Neural cell (in vitro differentiated cells): ENCODE data around the gene HS6ST3.

Experiments used
- CTCF ChIP-seq: fragments of 450-650 bp; IDR thresholded peaks from 2 replicates; pipeline ENCODE4 v1.5.1; 2014; ENCODE audit warnings: antibody characterized with exemption, mild to moderate bottlenecking, moderate library complexity; ENCODE audit not compliant: poor library complexity, severe bottlenecking
- RAD21 ChIP-seq: fragments of 450-650 bp; conservative IDR thresholded peaks from 2 replicates; pipeline ENCODE4 v1.6.1; 2014; ENCODE audit warnings: antibody characterized with exemption, mild to moderate bottlenecking, moderate library complexity

GRCh38 chr13:96248996-96249395, 159.1 kb downstream of the HS6ST3 start:
- TF ChIP-seq RAD21 (no peak), CTCF (no peak)
